ENCODE results near the gene DICER1. TPM values are rescaled to one million over a fixed set of nuclear protein-coding genes. Genes with fewer than 3 reads are reported as not detected.

Gene DICER1
- total RNA-seq, 1 experiment from 2014 or later = 57.3 TPM

GRCh38 chr14:95045836-95046430, 111.4 kb downstream of the DICER1 start:
- Mint-ChIP-seq H3K4me3 (ENCODE audit: unreplicated experiment) (no peak overlapping the region), H3K4me1 (ENCODE audit: low read depth, unreplicated experiment) (no peaks in the 10 kb centered on the region), H3K36me3 (ENCODE audit: insufficient read depth, unreplicated experiment) (no peaks in the 10 kb centered on the region), H3K27me3 (ENCODE audit: insufficient read depth, unreplicated experiment) (peaks cover 20% of the 10 kb centered on the region), H3K27ac (ENCODE audit: unreplicated experiment) (no peak overlapping the region), H3K9me3 (ENCODE audit: unreplicated experiment) (no peaks in the 10 kb centered on the region)
- no TSS peak for BruUV-seq (replicated peaks)
- no peak for DNase-seq
- no peaks in the 10 kb centered on the region for H3K4me1 ChIP-seq
- ChIA-PET CTCF (no interaction called here), POLR2A (no interaction called here)
- TF ChIP-seq, protein P1, sequence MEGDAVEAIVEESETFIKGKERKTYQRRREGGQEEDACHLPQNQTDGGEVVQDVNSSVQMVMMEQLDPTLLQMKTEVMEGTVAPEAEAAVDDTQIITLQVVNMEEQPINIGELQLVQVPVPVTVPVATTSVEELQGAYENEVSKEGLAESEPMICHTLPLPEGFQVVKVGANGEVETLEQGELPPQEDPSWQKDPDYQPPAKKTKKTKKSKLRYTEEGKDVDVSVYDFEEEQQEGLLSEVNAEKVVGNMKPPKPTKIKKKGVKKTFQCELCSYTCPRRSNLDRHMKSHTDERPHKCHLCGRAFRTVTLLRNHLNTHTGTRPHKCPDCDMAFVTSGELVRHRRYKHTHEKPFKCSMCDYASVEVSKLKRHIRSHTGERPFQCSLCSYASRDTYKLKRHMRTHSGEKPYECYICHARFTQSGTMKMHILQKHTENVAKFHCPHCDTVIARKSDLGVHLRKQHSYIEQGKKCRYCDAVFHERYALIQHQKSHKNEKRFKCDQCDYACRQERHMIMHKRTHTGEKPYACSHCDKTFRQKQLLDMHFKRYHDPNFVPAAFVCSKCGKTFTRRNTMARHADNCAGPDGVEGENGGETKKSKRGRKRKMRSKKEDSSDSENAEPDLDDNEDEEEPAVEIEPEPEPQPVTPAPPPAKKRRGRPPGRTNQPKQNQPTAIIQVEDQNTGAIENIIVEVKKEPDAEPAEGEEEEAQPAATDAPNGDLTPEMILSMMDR (IDR thresholded peaks at IDR 0.05; ENCODE audit: insufficient read depth in 1 of 2, low read depth in 1 of 2, low read length in 1 of 2, severe bottlenecking in 1 of 2, unreplicated experiment in 1 of 2) = no peak
- no peaks in the 10 kb centered on the region for H3K36me3 ChIP-seq (ENCODE audit: control insufficient read depth, insufficient read depth, low read length)
- no peak overlapping the region for H3K4me3 ChIP-seq (ENCODE audit: low read depth, low read length)
- H3K27me3 ChIP-seq (replicated peaks; ENCODE audit: control insufficient read depth, insufficient read depth, low read length) = no peaks in the 10 kb centered on the region
- no peaks in the 10 kb centered on the region for H3K9me3 ChIP-seq
- intact Hi-C loops (cut with micrococcal nuclease; ENCODE audit: unreplicated experiment) = no loop called here

DNA sequence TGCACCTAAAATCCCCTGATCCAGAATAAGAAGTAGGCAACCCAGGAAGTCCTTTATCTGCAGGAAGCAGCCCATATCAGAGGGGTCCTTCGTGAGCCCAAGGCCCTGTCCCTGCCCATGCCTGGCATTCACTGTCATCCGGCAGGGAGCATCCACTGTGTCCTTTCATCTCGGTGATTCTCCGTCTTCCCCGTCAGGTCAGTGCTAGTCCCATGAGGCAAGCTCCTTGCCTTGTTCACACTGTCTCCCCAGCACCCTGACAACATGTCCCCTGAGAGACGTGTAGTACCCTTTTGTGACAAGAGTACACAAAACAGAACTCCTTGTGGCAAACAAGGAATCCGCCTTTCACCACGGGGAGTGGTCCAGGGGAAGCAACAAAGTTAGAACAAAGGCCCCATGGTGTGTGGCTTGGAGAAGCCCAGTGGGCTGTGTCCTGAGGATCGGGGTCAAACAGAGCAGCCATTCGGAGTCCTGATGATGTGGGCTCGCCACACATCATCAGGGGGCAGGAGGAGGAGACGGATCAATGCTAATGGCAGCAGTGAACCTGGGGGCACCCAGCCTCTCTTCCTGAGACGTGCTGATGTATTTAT, 112.1 kb downstream of the DICER1 start:
- no TSS peak for BruUV-seq (replicated peaks)
- Mint-ChIP-seq H3K4me3 (ENCODE audit: unreplicated experiment) (no peak overlapping the region), H3K36me3 (ENCODE audit: insufficient read depth, unreplicated experiment) (no peaks in the 10 kb centered on the region), H3K9me3 (ENCODE audit: unreplicated experiment) (no peaks in the 10 kb centered on the region), H3K27me3 (ENCODE audit: insufficient read depth, unreplicated experiment) (peaks cover 25% of the 10 kb centered on the region), H3K4me1 (ENCODE audit: low read depth, unreplicated experiment) (no peaks in the 10 kb centered on the region), H3K27ac (ENCODE audit: unreplicated experiment) (no peak overlapping the region)
- no peak overlapping the region for H3K4me3 ChIP-seq (ENCODE audit: low read depth, low read length)
- no peak for DNase-seq
- ChIA-PET CTCF (no interaction called here), POLR2A (no interaction called here)
- no peaks in the 10 kb centered on the region for H3K4me1 ChIP-seq
- intact Hi-C loops (cut with micrococcal nuclease; ENCODE audit: unreplicated experiment) = no loop called here
- no peaks in the 10 kb centered on the region for H3K9me3 ChIP-seq
- H3K36me3 ChIP-seq (ENCODE audit: control insufficient read depth, insufficient read depth, low read length) = no peaks in the 10 kb centered on the region
- H3K27me3 ChIP-seq (replicated peaks; ENCODE audit: control insufficient read depth, insufficient read depth, low read length) = no peaks in the 10 kb centered on the region
- TF ChIP-seq, protein P1 (IDR thresholded peaks at IDR 0.05; ENCODE audit: insufficient read depth in 1 of 2, low read depth in 1 of 2, low read length in 1 of 2, severe bottlenecking in 1 of 2, unreplicated experiment in 1 of 2) = no peak

- H3K27me3 ChIP-seq (replicated peaks; ENCODE audit: control insufficient read depth, insufficient read depth, low read length) = no peaks in the 10 kb centered on the region
These were observed 112.7 kb downstream of the DICER1 start for GRCh38 chr14:95044463-95045105.

More at GRCh38 chr14:95044463-95045105, 112.7 kb downstream of the DICER1 start:
- intact Hi-C loops (cut with micrococcal nuclease; ENCODE audit: unreplicated experiment) = no loop called here
- Mint-ChIP-seq H3K4me3 (ENCODE audit: unreplicated experiment) (no peak overlapping the region), H3K9me3 (ENCODE audit: unreplicated experiment) (no peaks in the 10 kb centered on the region), H3K27ac (ENCODE audit: unreplicated experiment) (no peak overlapping the region), H3K27me3 (ENCODE audit: insufficient read depth, unreplicated experiment) (peaks cover 24% of the 10 kb centered on the region), H3K4me1 (ENCODE audit: low read depth, unreplicated experiment) (no peaks in the 10 kb centered on the region), H3K36me3 (ENCODE audit: insufficient read depth, unreplicated experiment) (no peaks in the 10 kb centered on the region)
- Histone ChIP-seq H3K36me3 (ENCODE audit: control insufficient read depth, insufficient read depth, low read length) (no peaks in the 10 kb centered on the region), H3K4me3 (ENCODE audit: low read depth, low read length) (no peak overlapping the region), H3K4me1 (no peaks in the 10 kb centered on the region), H3K9me3 (no peaks in the 10 kb centered on the region)
- POLR2A ChIA-PET = no interaction called here
- TF ChIP-seq, protein P1 (IDR thresholded peaks at IDR 0.05; ENCODE audit: insufficient read depth in 1 of 2, low read depth in 1 of 2, low read length in 1 of 2, severe bottlenecking in 1 of 2, unreplicated experiment in 1 of 2) = peak in 1 of 2 experiments; percentile 15
- CTCF ChIA-PET = no interaction called here
- DNase-seq = peak in 1 of 2 experiments; percentile 18
- no TSS peak for BruUV-seq (replicated peaks)

All from Caco-2 (cell line).